Measurements from ENCODE around the gene CABP2. TPM values are rescaled to one million over a fixed set of nuclear protein-coding genes. Genes with fewer than 3 reads are reported as not detected.

Gene CABP2
- total and polyA plus RNA-seq, 10 of the 15 experiments (the other 5 are each of a cell fraction or from before 2014, with no cell fraction given), result not detected

DNA sequence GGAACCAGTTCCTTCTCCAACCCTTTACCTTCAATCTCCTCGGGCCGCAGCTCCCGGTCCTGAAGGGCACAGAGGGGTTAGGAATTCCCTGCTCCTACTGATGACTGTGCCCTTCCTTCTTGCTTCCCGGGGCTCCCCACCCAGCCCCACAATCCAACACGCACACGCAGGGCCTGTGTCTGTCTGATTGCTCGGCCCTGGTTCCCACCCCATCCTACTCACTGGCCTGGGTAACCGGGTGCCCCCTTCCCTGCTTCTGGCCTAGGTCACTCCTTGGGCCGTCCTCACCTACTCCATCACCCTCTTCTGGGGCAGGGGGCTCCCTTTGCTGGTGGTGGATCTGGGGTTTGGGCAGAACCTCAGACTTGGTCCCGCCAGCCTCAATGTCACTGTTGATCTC is 1.3 kb downstream of the CABP2 start:
- Histone ChIP-seq H3K36me3 (ENCODE audit: control insufficient read depth in 2 of 2, insufficient read depth in 2 of 2, low read length in 1 of 2) (no peaks in the 10 kb centered on the region), H4K20me1 (ENCODE audit: control insufficient read depth, insufficient read depth) (no peaks in the 10 kb centered on the region), H3K79me2 (ENCODE audit: control insufficient read depth, insufficient read depth, low read length) (no peaks in the 10 kb centered on the region), H3K9ac (ENCODE audit: control insufficient read depth, insufficient read depth, low read length) (no peak overlapping the region), H3K4me2 (ENCODE audit: control insufficient read depth, insufficient read depth) (no peak overlapping the region), H2AFZ (ENCODE audit: control insufficient read depth, low read depth, low read length) (no peak overlapping the region), H3K27ac (ENCODE audit: control insufficient read depth, insufficient read depth) (no peak overlapping the region), H3K27me3 (replicated peaks in 1 of 2; ENCODE audit: control insufficient read depth in 2 of 2, insufficient read depth in 2 of 2, low read length in 1 of 2) (no peaks in the 10 kb centered on the region; a peak in 1 of 4 replicates), H3K9me3 (replicated peaks; ENCODE audit: control insufficient read depth, insufficient read depth, low read length) (no peaks in the 10 kb centered on the region), H3K4me3 (no peak overlapping the region), H3K4me1 (ENCODE audit: control insufficient read depth, insufficient read depth, low read length) (no peaks in the 10 kb centered on the region)
- in situ Hi-C loops (cut with MboI) (no loop called here), intact Hi-C loops (cut with micrococcal nuclease; ENCODE audit: unreplicated experiment) (no loop called here)
- TF ChIP-seq SRF (IDR thresholded peaks at IDR 0.05; ENCODE audit: low read depth in 2 of 2, low read length in 2 of 2) (no peak), KDM1A (IDR thresholded peaks at IDR 0.05; ENCODE audit: borderline replicate concordance) (no peak), ZNF24 (IDR thresholded peaks at IDR 0.05) (no peak), RAD51 (IDR thresholded peaks at IDR 0.05) (no peak), SREBF2 (IDR thresholded peaks at IDR 0.05; ENCODE audit: low read length) (no peak), ZBED1 (IDR thresholded peaks at IDR 0.05; ENCODE audit: borderline replicate concordance) (no peak), KAT2A (conservative IDR thresholded peaks at IDR 0.05; ENCODE audit: control insufficient read depth, low read depth, low read length) (no peak), ZNF622 (IDR thresholded peaks at IDR 0.05) (no peak), EED (IDR thresholded peaks at IDR 0.05; ENCODE audit: low read depth) (no peak), CHD4 (IDR thresholded peaks at IDR 0.05) (no peak), STAT3 (IDR thresholded peaks at IDR 0.05; ENCODE audit: low read depth, low read length) (no peak), FOS (IDR thresholded peaks at IDR 0.05; ENCODE audit: borderline replicate concordance, extremely low read depth, insufficient read length) (no peak), PAX8 (IDR thresholded peaks at IDR 0.05) (no peak), SIN3A (IDR thresholded peaks at IDR 0.05; ENCODE audit: low read depth, low read length) (no peak), ASH2L (IDR thresholded peaks at IDR 0.05; ENCODE audit: borderline replicate concordance, low read depth) (no peak)
- TF ChIP-seq, protein P1, sequence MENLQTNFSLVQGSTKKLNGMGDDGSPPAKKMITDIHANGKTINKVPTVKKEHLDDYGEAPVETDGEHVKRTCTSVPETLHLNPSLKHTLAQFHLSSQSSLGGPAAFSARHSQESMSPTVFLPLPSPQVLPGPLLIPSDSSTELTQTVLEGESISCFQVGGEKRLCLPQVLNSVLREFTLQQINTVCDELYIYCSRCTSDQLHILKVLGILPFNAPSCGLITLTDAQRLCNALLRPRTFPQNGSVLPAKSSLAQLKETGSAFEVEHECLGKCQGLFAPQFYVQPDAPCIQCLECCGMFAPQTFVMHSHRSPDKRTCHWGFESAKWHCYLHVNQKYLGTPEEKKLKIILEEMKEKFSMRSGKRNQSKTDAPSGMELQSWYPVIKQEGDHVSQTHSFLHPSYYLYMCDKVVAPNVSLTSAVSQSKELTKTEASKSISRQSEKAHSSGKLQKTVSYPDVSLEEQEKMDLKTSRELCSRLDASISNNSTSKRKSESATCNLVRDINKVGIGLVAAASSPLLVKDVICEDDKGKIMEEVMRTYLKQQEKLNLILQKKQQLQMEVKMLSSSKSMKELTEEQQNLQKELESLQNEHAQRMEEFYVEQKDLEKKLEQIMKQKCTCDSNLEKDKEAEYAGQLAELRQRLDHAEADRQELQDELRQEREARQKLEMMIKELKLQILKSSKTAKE (IDR thresholded peaks at IDR 0.05; ENCODE audit: low read depth, poor library complexity, severe bottlenecking), result no peak
- TF ChIP-seq, protein P2, sequence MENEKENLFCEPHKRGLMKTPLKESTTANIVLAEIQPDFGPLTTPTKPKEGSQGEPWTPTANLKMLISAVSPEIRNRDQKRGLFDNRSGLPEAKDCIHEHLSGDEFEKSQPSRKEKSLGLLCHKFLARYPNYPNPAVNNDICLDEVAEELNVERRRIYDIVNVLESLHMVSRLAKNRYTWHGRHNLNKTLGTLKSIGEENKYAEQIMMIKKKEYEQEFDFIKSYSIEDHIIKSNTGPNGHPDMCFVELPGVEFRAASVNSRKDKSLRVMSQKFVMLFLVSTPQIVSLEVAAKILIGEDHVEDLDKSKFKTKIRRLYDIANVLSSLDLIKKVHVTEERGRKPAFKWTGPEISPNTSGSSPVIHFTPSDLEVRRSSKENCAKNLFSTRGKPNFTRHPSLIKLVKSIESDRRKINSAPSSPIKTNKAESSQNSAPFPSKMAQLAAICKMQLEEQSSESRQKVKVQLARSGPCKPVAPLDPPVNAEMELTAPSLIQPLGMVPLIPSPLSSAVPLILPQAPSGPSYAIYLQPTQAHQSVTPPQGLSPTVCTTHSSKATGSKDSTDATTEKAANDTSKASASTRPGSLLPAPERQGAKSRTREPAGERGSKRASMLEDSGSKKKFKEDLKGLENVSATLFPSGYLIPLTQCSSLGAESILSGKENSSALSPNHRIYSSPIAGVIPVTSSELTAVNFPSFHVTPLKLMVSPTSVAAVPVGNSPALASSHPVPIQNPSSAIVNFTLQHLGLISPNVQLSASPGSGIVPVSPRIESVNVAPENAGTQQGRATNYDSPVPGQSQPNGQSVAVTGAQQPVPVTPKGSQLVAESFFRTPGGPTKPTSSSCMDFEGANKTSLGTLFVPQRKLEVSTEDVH (IDR thresholded peaks at IDR 0.05; ENCODE audit: low read depth, partially characterized antibody), result no peak
- TF ChIP-seq, protein P3, sequence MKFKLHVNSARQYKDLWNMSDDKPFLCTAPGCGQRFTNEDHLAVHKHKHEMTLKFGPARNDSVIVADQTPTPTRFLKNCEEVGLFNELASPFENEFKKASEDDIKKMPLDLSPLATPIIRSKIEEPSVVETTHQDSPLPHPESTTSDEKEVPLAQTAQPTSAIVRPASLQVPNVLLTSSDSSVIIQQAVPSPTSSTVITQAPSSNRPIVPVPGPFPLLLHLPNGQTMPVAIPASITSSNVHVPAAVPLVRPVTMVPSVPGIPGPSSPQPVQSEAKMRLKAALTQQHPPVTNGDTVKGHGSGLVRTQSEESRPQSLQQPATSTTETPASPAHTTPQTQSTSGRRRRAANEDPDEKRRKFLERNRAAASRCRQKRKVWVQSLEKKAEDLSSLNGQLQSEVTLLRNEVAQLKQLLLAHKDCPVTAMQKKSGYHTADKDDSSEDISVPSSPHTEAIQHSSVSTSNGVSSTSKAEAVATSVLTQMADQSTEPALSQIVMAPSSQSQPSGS (IDR thresholded peaks at IDR 0.05; ENCODE audit: low read length), result no peak
- ChIA-PET POLR2A (no interaction called here), RAD21 (ENCODE audit: unreplicated experiment) (no interaction called here), CTCF (no interaction called here), SMC1A (ENCODE audit: uncharacterized antibody, unreplicated experiment) (no interaction called here)
- FAIRE-seq (no peak), ATAC-seq (no peak), DNase-seq (ENCODE audit: low read depth, low spot score) (no peak)
- WGBS (ENCODE audit: insufficient coverage, insufficient replicate concordance, low lambda C conversion rate, missing lambda C conversion rate), result 36% methylated on average over 10 of the region's 10 CpGs
- BruUV-seq (replicated peaks), result no TSS peak
